Measurements from ENCODE around the gene CDC5L.

Gene CDC5L

GRCh38 chr6:44377971-44378370 is 9.5 kb upstream of the CDC5L start:
- Histone ChIP-seq H3K27me3 (ENCODE audit: control insufficient read depth, insufficient read depth, low read length) (no peaks in the 10 kb centered on the region), H3K9me3 (ENCODE audit: control insufficient read depth, low read length) (no peaks in the 10 kb centered on the region), H3K9ac (ENCODE audit: low read length) (no peak overlapping the region), H3K36me3 (ENCODE audit: control insufficient read depth, insufficient read depth, low read length) (no peaks in the 10 kb centered on the region), H3K4me1 (ENCODE audit: control insufficient read depth, insufficient read depth, low read length) (no peaks in the 10 kb centered on the region), H3K4me3 (ENCODE audit: low read length) (no peak overlapping the region)

GRCh38 chr6:44381739-44382138 is 5.8 kb upstream of the CDC5L start:
- H3K27me3 ChIP-seq (ENCODE audit: control insufficient read depth, insufficient read depth, low read length), result no peaks in the 10 kb centered on the region
- no peak overlapping the region for H3K9ac ChIP-seq (ENCODE audit: low read length)
- H3K9me3 ChIP-seq (ENCODE audit: control insufficient read depth, low read length), result no peaks in the 10 kb centered on the region
- no peak overlapping the region for H3K4me3 ChIP-seq (ENCODE audit: low read length)
- H3K36me3 ChIP-seq (ENCODE audit: control insufficient read depth, insufficient read depth, low read length), result no peaks in the 10 kb centered on the region
- peaks cover 2% of the 10 kb centered on the region for H3K4me1 ChIP-seq (ENCODE audit: control insufficient read depth, insufficient read depth, low read length)

GRCh38 chr6:44386364-44386928 is 1.1 kb upstream of the CDC5L start:
- H3K9ac ChIP-seq (ENCODE audit: low read length), result peak overlapping the region; percentile 95
- no peaks in the 10 kb centered on the region for H3K36me3 ChIP-seq (ENCODE audit: control insufficient read depth, insufficient read depth, low read length)
- H3K9me3 ChIP-seq (ENCODE audit: control insufficient read depth, low read length), result no peaks in the 10 kb centered on the region

GRCh38 chr6:44386929-44387345 is 569 bp upstream of the CDC5L start:
- H3K36me3 ChIP-seq (ENCODE audit: control insufficient read depth, insufficient read depth, low read length), result no peaks in the 10 kb centered on the region
- H3K9ac ChIP-seq (ENCODE audit: low read length), result peak overlapping the region; percentile 95
- peak overlapping the region; percentile 84 for H3K4me3 ChIP-seq (ENCODE audit: low read length)
- H3K4me1 ChIP-seq (ENCODE audit: control insufficient read depth, insufficient read depth, low read length), result peaks cover 5% of the 10 kb centered on the region
- no peaks in the 10 kb centered on the region for H3K9me3 ChIP-seq (ENCODE audit: control insufficient read depth, low read length)
- H3K27me3 ChIP-seq (ENCODE audit: control insufficient read depth, insufficient read depth, low read length), result no peaks in the 10 kb centered on the region

More at GRCh38 chr6:44386364-44386928, 1.1 kb upstream of the CDC5L start:
- peaks cover 5% of the 10 kb centered on the region for H3K4me1 ChIP-seq (ENCODE audit: control insufficient read depth, insufficient read depth, low read length)
- no peaks in the 10 kb centered on the region for H3K27me3 ChIP-seq (ENCODE audit: control insufficient read depth, insufficient read depth, low read length)
- H3K4me3 ChIP-seq (ENCODE audit: low read length), result peak overlapping the region; percentile 84

- no peaks in the 10 kb centered on the region for H3K9me3 ChIP-seq (ENCODE audit: control insufficient read depth, low read length)
- H3K4me1 ChIP-seq (ENCODE audit: control insufficient read depth, insufficient read depth, low read length), result peaks cover 5% of the 10 kb centered on the region
- no peaks in the 10 kb centered on the region for H3K36me3 ChIP-seq (ENCODE audit: control insufficient read depth, insufficient read depth, low read length)
- peak overlapping the region; percentile 68 for H3K9ac ChIP-seq (ENCODE audit: low read length)
- H3K27me3 ChIP-seq (ENCODE audit: control insufficient read depth, insufficient read depth, low read length), result no peaks in the 10 kb centered on the region
- H3K4me3 ChIP-seq (ENCODE audit: low read length), result peak overlapping the region; percentile 68
These were observed 605 bp downstream of the CDC5L start for GRCh38 chr6:44388135-44388487.

GRCh38 chr6:44388887-44389286 is 1.4 kb downstream of the CDC5L start:
- Histone ChIP-seq H3K27me3 (ENCODE audit: control insufficient read depth, insufficient read depth, low read length) (no peaks in the 10 kb centered on the region), H3K4me1 (ENCODE audit: control insufficient read depth, insufficient read depth, low read length) (peaks cover 5% of the 10 kb centered on the region), H3K4me3 (ENCODE audit: low read length) (no peak overlapping the region), H3K36me3 (ENCODE audit: control insufficient read depth, insufficient read depth, low read length) (no peaks in the 10 kb centered on the region), H3K9ac (ENCODE audit: low read length) (peak overlapping the region; percentile 68), H3K9me3 (ENCODE audit: control insufficient read depth, low read length) (no peaks in the 10 kb centered on the region)

- no peak overlapping the region for H3K4me3 ChIP-seq (ENCODE audit: low read length)
- no peaks in the 10 kb centered on the region for H3K27me3 ChIP-seq (ENCODE audit: control insufficient read depth, insufficient read depth, low read length)
- no peak overlapping the region for H3K9ac ChIP-seq (ENCODE audit: low read length)
- H3K36me3 ChIP-seq (ENCODE audit: control insufficient read depth, insufficient read depth, low read length), result no peaks in the 10 kb centered on the region
- no peaks in the 10 kb centered on the region for H3K9me3 ChIP-seq (ENCODE audit: control insufficient read depth, low read length)
- H3K4me1 ChIP-seq (ENCODE audit: control insufficient read depth, insufficient read depth, low read length), result peaks cover 5% of the 10 kb centered on the region
These were observed 2.7 kb downstream of the CDC5L start for GRCh38 chr6:44390158-44390683.

GRCh38 chr6:44395501-44395900 is 8.0 kb downstream of the CDC5L start:
- no peaks in the 10 kb centered on the region for H3K36me3 ChIP-seq (ENCODE audit: control insufficient read depth, insufficient read depth, low read length)
- H3K4me3 ChIP-seq (ENCODE audit: low read length), result no peak overlapping the region
- no peaks in the 10 kb centered on the region for H3K9me3 ChIP-seq (ENCODE audit: control insufficient read depth, low read length)
- no peak overlapping the region for H3K9ac ChIP-seq (ENCODE audit: low read length)
- H3K27me3 ChIP-seq (ENCODE audit: control insufficient read depth, insufficient read depth, low read length), result no peaks in the 10 kb centered on the region
- no peaks in the 10 kb centered on the region for H3K4me1 ChIP-seq (ENCODE audit: control insufficient read depth, insufficient read depth, low read length)

GRCh38 chr6:44396968-44397367 is 9.5 kb downstream of the CDC5L start:
- H3K9me3 ChIP-seq (ENCODE audit: control insufficient read depth, low read length), result no peaks in the 10 kb centered on the region
- no peak overlapping the region for H3K9ac ChIP-seq (ENCODE audit: low read length)
- H3K4me3 ChIP-seq (ENCODE audit: low read length), result no peak overlapping the region
- no peaks in the 10 kb centered on the region for H3K36me3 ChIP-seq (ENCODE audit: control insufficient read depth, insufficient read depth, low read length)
- H3K27me3 ChIP-seq (ENCODE audit: control insufficient read depth, insufficient read depth, low read length), result no peaks in the 10 kb centered on the region
- H3K4me1 ChIP-seq (ENCODE audit: control insufficient read depth, insufficient read depth, low read length), result no peaks in the 10 kb centered on the region

GRCh38 chr6:44397424-44398164 is 10.1 kb downstream of the CDC5L start:
- H3K36me3 ChIP-seq (ENCODE audit: control insufficient read depth, insufficient read depth, low read length), result no peaks in the 10 kb centered on the region
- H3K9me3 ChIP-seq (ENCODE audit: control insufficient read depth, low read length), result no peaks in the 10 kb centered on the region
- H3K9ac ChIP-seq (ENCODE audit: low read length), result no peak overlapping the region
- H3K4me1 ChIP-seq (ENCODE audit: control insufficient read depth, insufficient read depth, low read length), result no peaks in the 10 kb centered on the region
- H3K27me3 ChIP-seq (ENCODE audit: control insufficient read depth, insufficient read depth, low read length), result no peaks in the 10 kb centered on the region
- no peak overlapping the region for H3K4me3 ChIP-seq (ENCODE audit: low read length)

GRCh38 chr6:44399991-44400390 is 12.5 kb downstream of the CDC5L start:
- Histone ChIP-seq H3K9me3 (ENCODE audit: control insufficient read depth, low read length) (no peaks in the 10 kb centered on the region), H3K9ac (ENCODE audit: low read length) (no peak overlapping the region), H3K27me3 (ENCODE audit: control insufficient read depth, insufficient read depth, low read length) (no peaks in the 10 kb centered on the region), H3K36me3 (ENCODE audit: control insufficient read depth, insufficient read depth, low read length) (no peaks in the 10 kb centered on the region), H3K4me3 (ENCODE audit: low read length) (no peak overlapping the region), H3K4me1 (ENCODE audit: control insufficient read depth, insufficient read depth, low read length) (no peaks in the 10 kb centered on the region)

- Histone ChIP-seq H3K9me3 (ENCODE audit: control insufficient read depth, low read length) (no peaks in the 10 kb centered on the region), H3K36me3 (ENCODE audit: control insufficient read depth, insufficient read depth, low read length) (no peaks in the 10 kb centered on the region), H3K9ac (ENCODE audit: low read length) (no peak overlapping the region), H3K4me1 (ENCODE audit: control insufficient read depth, insufficient read depth, low read length) (no peaks in the 10 kb centered on the region), H3K4me3 (ENCODE audit: low read length) (no peak overlapping the region), H3K27me3 (ENCODE audit: control insufficient read depth, insufficient read depth, low read length) (no peaks in the 10 kb centered on the region)
These were observed 13.1 kb downstream of the CDC5L start for GRCh38 chr6:44400572-44400971.

All from mucosa of stomach (tissue), 1 donor.